Astrocyte (in vitro differentiated cells and primary cell): ENCODE data around the gene UBD. TPM values are rescaled to one million over a fixed set of nuclear protein-coding genes. Genes with fewer than 3 reads are reported as not detected.

ENCODE experiments used
- DNase-seq: peaks from one replicate; pipeline ENCODE4 v3.0.0-alpha.2; 2010; ENCODE audit warnings: low read depth
- FAIRE-seq: peaks from 2 replicates; lab custom pipeline; 2011; peaks lifted over from hg19 to GRCh38; lab: Jason Lieb, UNC
- H2AFZ ChIP-seq: 2 replicates; pipeline ENCODE4 v1.6.0; 2012; ENCODE audit warnings: low read depth, low read length, inconsistent platforms
- H3K27ac ChIP-seq: 2 replicates; pipeline ENCODE4 v1.5.1; 2011; ENCODE audit warnings: low read depth, low read length, inconsistent platforms
- H3K27me3 ChIP-seq: 2 replicates; pipeline ENCODE4 v1.6.0; 2011; ENCODE audit warnings: low read length, inconsistent platforms; ENCODE audit not compliant: insufficient read depth
- H3K36me3 ChIP-seq: 2 replicates; pipeline ENCODE4 v1.5.1; 2011; ENCODE audit warnings: low read length, inconsistent platforms; ENCODE audit not compliant: insufficient read depth
- H3K4me1 ChIP-seq: 2 replicates; pipeline ENCODE4 v1.5.1; 2011; ENCODE audit warnings: low read length, inconsistent platforms; ENCODE audit not compliant: insufficient read depth
- H3K4me2 ChIP-seq: 2 replicates; pipeline ENCODE4 v1.6.0; 2012; ENCODE audit warnings: low read length, inconsistent platforms
- H3K4me3 ChIP-seq: 2 replicates; pipeline ENCODE4 v1.5.1; 2011; ENCODE audit warnings: low read depth, mild to moderate bottlenecking, low read length, inconsistent platforms; ENCODE audit not compliant: insufficient read depth
- H3K79me2 ChIP-seq: 2 replicates; pipeline ENCODE4 v1.6.0; 2012; ENCODE audit warnings: mild to moderate bottlenecking, low read length, inconsistent platforms; ENCODE audit not compliant: insufficient read depth
- H3K9ac ChIP-seq: 2 replicates; pipeline ENCODE4 v1.6.0; 2012; ENCODE audit warnings: mild to moderate bottlenecking, low read length, inconsistent platforms
- H3K9me3 ChIP-seq: 2 replicates; pipeline ENCODE4 v1.5.1; 2012; ENCODE audit warnings: low read depth, mild to moderate bottlenecking, low read length, inconsistent platforms; ENCODE audit not compliant: insufficient read depth
- H4K20me1 ChIP-seq: 2 replicates; pipeline ENCODE4 v1.6.0; 2012; ENCODE audit warnings: low read length, inconsistent platforms; ENCODE audit not compliant: insufficient read depth
- H3K27ac Mint-ChIP-seq: one replicate; pipeline ENCODE4 v1.8.0; 2021; ENCODE audit warnings: mild to moderate bottlenecking, mixed read lengths; ENCODE audit not compliant: unreplicated experiment
- H3K27me3 Mint-ChIP-seq: one replicate; pipeline ENCODE4 v1.8.0; 2021; ENCODE audit warnings: low read depth, mixed read lengths; ENCODE audit not compliant: unreplicated experiment
- H3K36me3 Mint-ChIP-seq: one replicate; pipeline ENCODE4 v1.8.0; 2021; ENCODE audit warnings: low read depth, mixed read lengths; ENCODE audit not compliant: unreplicated experiment
- H3K4me1 Mint-ChIP-seq: one replicate; pipeline ENCODE4 v1.8.0; 2021; ENCODE audit warnings: low read depth, mixed read lengths; ENCODE audit not compliant: unreplicated experiment
- H3K4me3 Mint-ChIP-seq: one replicate; pipeline ENCODE4 v1.8.0; 2021; ENCODE audit warnings: mild to moderate bottlenecking, moderate library complexity, mixed read lengths; ENCODE audit not compliant: unreplicated experiment
- H3K9me3 Mint-ChIP-seq: one replicate; pipeline ENCODE4 v1.8.0; 2021; ENCODE audit warnings: mild to moderate bottlenecking, mixed read lengths; ENCODE audit not compliant: unreplicated experiment
- EZH2 ChIP-seq: IDR thresholded peaks from 2 replicates; pipeline ENCODE4 v1.6.1; 2012; ENCODE audit warnings: mild to moderate bottlenecking, low read length, inconsistent platforms; ENCODE audit not compliant: insufficient read depth
- total RNA-seq: library from RNA; stranded (reverse); gene quantifications from 2 replicates; pipeline ENCODE4 v1.2.1, GENCODE V29; 2021
- TF ChIP-seq, protein P1 (sequence below): IDR thresholded peaks from 2 replicates; pipeline ENCODE4 v1.5.1; 2011; ENCODE audit warnings: low read depth, mild to moderate bottlenecking, inconsistent platforms, low read length, moderate library complexity; ENCODE audit not compliant: insufficient read depth

The UBD gene
- total RNA-seq, 1 donor from 2014 or later: 9.9 TPM

- H3K36me3 Mint-ChIP-seq: no peaks in the 10 kb centered on the region
- no peak overlapping the region for H3K27ac Mint-ChIP-seq
- Histone ChIP-seq H3K9ac (no peak overlapping the region), H3K9me3 (no peaks in the 10 kb centered on the region), H2AFZ (no peak overlapping the region), H3K27ac (no peak overlapping the region), H3K27me3 (no peaks in the 10 kb centered on the region), H3K4me2 (no peak overlapping the region), H3K36me3 (no peaks in the 10 kb centered on the region), H3K79me2 (no peaks in the 10 kb centered on the region), H3K4me3 (no peak overlapping the region), H4K20me1 (no peaks in the 10 kb centered on the region), H3K4me1 (no peaks in the 10 kb centered on the region)
- no peak overlapping the region for H3K4me3 Mint-ChIP-seq
- H3K27me3 Mint-ChIP-seq: peaks cover 1% of the 10 kb centered on the region
- DNase-seq (no peak), FAIRE-seq (no peak)
- peaks cover 2% of the 10 kb centered on the region for H3K9me3 Mint-ChIP-seq
- no peak for TF ChIP-seq EZH2
- TF ChIP-seq, protein P1, sequence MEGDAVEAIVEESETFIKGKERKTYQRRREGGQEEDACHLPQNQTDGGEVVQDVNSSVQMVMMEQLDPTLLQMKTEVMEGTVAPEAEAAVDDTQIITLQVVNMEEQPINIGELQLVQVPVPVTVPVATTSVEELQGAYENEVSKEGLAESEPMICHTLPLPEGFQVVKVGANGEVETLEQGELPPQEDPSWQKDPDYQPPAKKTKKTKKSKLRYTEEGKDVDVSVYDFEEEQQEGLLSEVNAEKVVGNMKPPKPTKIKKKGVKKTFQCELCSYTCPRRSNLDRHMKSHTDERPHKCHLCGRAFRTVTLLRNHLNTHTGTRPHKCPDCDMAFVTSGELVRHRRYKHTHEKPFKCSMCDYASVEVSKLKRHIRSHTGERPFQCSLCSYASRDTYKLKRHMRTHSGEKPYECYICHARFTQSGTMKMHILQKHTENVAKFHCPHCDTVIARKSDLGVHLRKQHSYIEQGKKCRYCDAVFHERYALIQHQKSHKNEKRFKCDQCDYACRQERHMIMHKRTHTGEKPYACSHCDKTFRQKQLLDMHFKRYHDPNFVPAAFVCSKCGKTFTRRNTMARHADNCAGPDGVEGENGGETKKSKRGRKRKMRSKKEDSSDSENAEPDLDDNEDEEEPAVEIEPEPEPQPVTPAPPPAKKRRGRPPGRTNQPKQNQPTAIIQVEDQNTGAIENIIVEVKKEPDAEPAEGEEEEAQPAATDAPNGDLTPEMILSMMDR: no peak
- H3K4me1 Mint-ChIP-seq: no peaks in the 10 kb centered on the region
Observed at GRCh38 chr6:29567991-29568390, 8.5 kb upstream of the UBD start.

GRCh38 chr6:29567541-29567940 lies 8.0 kb upstream of the UBD start:
- no peaks in the 10 kb centered on the region for H3K27me3 ChIP-seq
- no peak overlapping the region for H3K4me2 ChIP-seq
- TF ChIP-seq, protein P1: no peak
- no peak for TF ChIP-seq EZH2
- no peak for DNase-seq
- no peaks in the 10 kb centered on the region for H3K4me1 ChIP-seq
- peak overlapping the region; percentile 24 for H3K27ac Mint-ChIP-seq
- no peak overlapping the region for H3K4me3 Mint-ChIP-seq
- H3K9ac ChIP-seq: no peak overlapping the region
- H3K36me3 ChIP-seq: no peaks in the 10 kb centered on the region
- peaks cover 1% of the 10 kb centered on the region for H3K27me3 Mint-ChIP-seq
- FAIRE-seq: no peak
- H3K4me3 ChIP-seq: no peak overlapping the region
- H3K9me3 Mint-ChIP-seq: peaks cover 3% of the 10 kb centered on the region
- no peaks in the 10 kb centered on the region for H3K36me3 Mint-ChIP-seq
- H3K27ac ChIP-seq: no peak overlapping the region
- H2AFZ ChIP-seq: no peak overlapping the region
- no peaks in the 10 kb centered on the region for H3K79me2 ChIP-seq
- H3K9me3 ChIP-seq: no peaks in the 10 kb centered on the region
- H3K4me1 Mint-ChIP-seq: no peaks in the 10 kb centered on the region
- no peaks in the 10 kb centered on the region for H4K20me1 ChIP-seq

DNA sequence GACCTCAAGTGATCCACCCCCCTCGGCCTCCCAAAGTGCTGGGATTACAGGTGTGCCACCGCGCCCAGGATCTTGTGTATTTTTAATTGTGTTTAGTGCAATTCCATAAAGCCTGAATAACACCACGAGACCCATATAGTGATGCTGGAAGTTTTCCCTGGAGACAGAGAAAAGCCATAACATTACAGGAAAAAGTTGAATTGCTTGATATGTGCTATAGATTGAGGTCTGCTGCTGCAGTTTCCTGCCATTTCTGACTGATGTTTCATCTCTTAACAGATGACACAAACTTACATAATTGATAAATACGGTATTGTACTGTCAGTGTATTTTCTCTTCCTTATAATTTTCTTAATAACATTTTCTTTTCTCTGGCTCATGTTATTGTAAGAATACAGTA lies 7.3 kb upstream of the UBD start:
- H3K4me3 ChIP-seq: no peak overlapping the region
- no peak overlapping the region for H3K4me3 Mint-ChIP-seq
- TF ChIP-seq EZH2: no peak
- TF ChIP-seq, protein P1: no peak
- H3K9me3 ChIP-seq: no peaks in the 10 kb centered on the region
- no peaks in the 10 kb centered on the region for H4K20me1 ChIP-seq
- no peaks in the 10 kb centered on the region for H3K4me1 ChIP-seq
- H3K27me3 Mint-ChIP-seq: peaks cover 1% of the 10 kb centered on the region
- no peak overlapping the region for H3K4me2 ChIP-seq
- no peaks in the 10 kb centered on the region for H3K79me2 ChIP-seq
- peaks cover 6% of the 10 kb centered on the region for H3K9me3 Mint-ChIP-seq
- no peak overlapping the region for H3K9ac ChIP-seq
- no peak overlapping the region for H2AFZ ChIP-seq
- no peaks in the 10 kb centered on the region for H3K36me3 Mint-ChIP-seq
- no peaks in the 10 kb centered on the region for H3K27me3 ChIP-seq
- no peaks in the 10 kb centered on the region for H3K4me1 Mint-ChIP-seq
- no peak overlapping the region for H3K27ac ChIP-seq
- no peak for FAIRE-seq
- no peaks in the 10 kb centered on the region for H3K36me3 ChIP-seq
- H3K27ac Mint-ChIP-seq: no peak overlapping the region
- no peak for DNase-seq
